Large intestine (tissue), 3 donors: ENCODE results near the gene ZFP62. TPM values are rescaled to one million over a fixed set of nuclear protein-coding genes. Genes with fewer than 3 reads are reported as not detected.
A peak's percentile ranks its signal among the peaks of the same experiment; 100 is the strongest.
"Not testable (repeated sequence)": the region's sequence is repeated elsewhere in the genome, so short reads cannot be mapped to it uniquely, and the experiment has no call there.

ENCODE experiments used
- DNase-seq, 2 donors: peaks; one replicate each; pipeline versions ENCODE4 v3.0.0 to v3.0.0-alpha.2; 2013
- H3K27ac ChIP-seq: one replicate; pipeline ENCODE4 v1.5.1; 2013; ENCODE audit warnings: low read length
- H3K27me3 ChIP-seq: 2 replicates; pipeline ENCODE4 v1.6.1; 2013; ENCODE audit warnings: low read length; ENCODE audit not compliant: control insufficient read depth, insufficient read depth
- H3K36me3 ChIP-seq: 2 replicates; pipeline ENCODE4 v1.6.1; 2013; ENCODE audit warnings: low read length; ENCODE audit not compliant: control insufficient read depth, insufficient read depth
- H3K4me1 ChIP-seq: one replicate; pipeline ENCODE4 v1.6.1; 2013; ENCODE audit warnings: low read length; ENCODE audit not compliant: control insufficient read depth, insufficient read depth
- H3K4me3 ChIP-seq: one replicate; pipeline ENCODE4 v1.5.1; 2013; ENCODE audit warnings: low read length
- H3K9me3 ChIP-seq: one replicate; pipeline ENCODE4 v1.6.1; 2013; ENCODE audit warnings: mild to moderate bottlenecking, low read depth, low read length, moderate library complexity; ENCODE audit not compliant: control insufficient read depth
- WGBS: methylation state at CpG from one replicate; pipeline ENCODE4 v1.1.5; 2013; ENCODE audit warnings: low lambda C conversion rate; ENCODE audit not compliant: insufficient coverage; 5-methylcytosine and 5-hydroxymethylcytosine counted together
- polyA plus RNA-seq: library from polyadenylated mRNA; unstranded; fragments of 120-200 nt; gene quantifications from one replicate; pipeline ENCODE4 v1.2.1, GENCODE V29; 2013

The ZFP62 gene
- polyA plus RNA-seq, 1 donor, result 56.1 TPM

GRCh38 chr5:180898621-180899246 is 37.7 kb upstream of the ZFP62 start, which contains the start of gene BTNL8:
TSS of gene BTNL8 (plus strand) at chr5:180899159. CDS start at chr5:180899311, 152 bp downstream.
- 11% methylated on average over 5 of the region's 9 CpGs for WGBS
- Histone ChIP-seq H3K36me3 (peaks cover 10% of the 10 kb centered on the region), H3K27ac (peak within 1 kb of the TSS; percentile 89), H3K27me3 (no peaks in the 10 kb centered on the region), H3K9me3 (no peaks in the 10 kb centered on the region), H3K4me3 (peak within 1 kb of the TSS; percentile 62), H3K4me1 (peaks cover 14% of the 10 kb centered on the region)
- DNase-seq, result peak; percentile 87 to 95

GRCh38 chr5:180895330-180895729 is 34.3 kb upstream of the ZFP62 start:
- not testable (repeated sequence) for H3K27me3 ChIP-seq, H3K9me3 ChIP-seq, H3K36me3 ChIP-seq, H3K27ac ChIP-seq, H3K4me3 ChIP-seq, DNase-seq
- WGBS, result no CpG with 5 or more reads among the region's 1 CpG
- H3K4me1 ChIP-seq, result peaks cover 14% of the 10 kb centered on the region

GRCh38 chr5:180889381-180889780 is 28.3 kb upstream of the ZFP62 start:
- H3K9me3 ChIP-seq, result no peaks in the 10 kb centered on the region
- H3K27me3 ChIP-seq, result no peaks in the 10 kb centered on the region
- no peak overlapping the region for H3K27ac ChIP-seq
- no peaks in the 10 kb centered on the region for H3K36me3 ChIP-seq
- peaks cover 8% of the 10 kb centered on the region for H3K4me1 ChIP-seq
- H3K4me3 ChIP-seq, result no peak overlapping the region
- no CpG with 5 or more reads among the region's 7 CpGs for WGBS
- no peak for DNase-seq

GRCh38 chr5:180885845-180886529 is 24.9 kb upstream of the ZFP62 start:
- not testable (repeated sequence) for H3K36me3 ChIP-seq, H3K9me3 ChIP-seq, H3K27me3 ChIP-seq, H3K4me1 ChIP-seq
- no CpG with 5 or more reads among the region's 11 CpGs for WGBS
- DNase-seq, result peak; percentile 86 to 93
- peak overlapping the region; percentile 14 for H3K4me3 ChIP-seq
- peak overlapping the region; percentile 78 for H3K27ac ChIP-seq

- H3K9me3 ChIP-seq, result no peaks in the 10 kb centered on the region
- H3K27me3 ChIP-seq, result no peaks in the 10 kb centered on the region
- WGBS, result no CpG with 5 or more reads among the region's 10 CpGs
- H3K27ac ChIP-seq, result no peak overlapping the region
- no peak for DNase-seq
- H3K4me3 ChIP-seq, result no peak overlapping the region
- H3K36me3 ChIP-seq, result no peaks in the 10 kb centered on the region
- no peaks in the 10 kb centered on the region for H3K4me1 ChIP-seq
Observed at GRCh38 chr5:180875860-180876426, 14.9 kb upstream of the ZFP62 start.

- no peak overlapping the region for H3K27ac ChIP-seq
- DNase-seq, result no peak
- no peaks in the 10 kb centered on the region for H3K36me3 ChIP-seq
- WGBS, result 79% methylated on average over 2 of the region's 12 CpGs
- no peak overlapping the region for H3K4me3 ChIP-seq
- no peaks in the 10 kb centered on the region for H3K9me3 ChIP-seq
- H3K4me1 ChIP-seq, result no peaks in the 10 kb centered on the region
- no peaks in the 10 kb centered on the region for H3K27me3 ChIP-seq
Observed at GRCh38 chr5:180874804-180875582, 13.9 kb upstream of the ZFP62 start.

- peak; percentile 13 to 39 for DNase-seq
- WGBS, result no CpG with 5 or more reads among the region's 13 CpGs
- H3K27ac ChIP-seq, result no peak overlapping the region
Observed at GRCh38 chr5:180873615-180874520, 12.8 kb upstream of the ZFP62 start.

GRCh38 chr5:180872419-180872818 is 11.3 kb upstream of the ZFP62 start:
- no peak overlapping the region for H3K4me3 ChIP-seq
- H3K27me3 ChIP-seq, result no peaks in the 10 kb centered on the region
- peaks cover 3% of the 10 kb centered on the region for H3K4me1 ChIP-seq
- no peak overlapping the region for H3K27ac ChIP-seq
- no peak for DNase-seq
- WGBS, result no CpG with 5 or more reads among the region's 9 CpGs
- H3K36me3 ChIP-seq, result no peaks in the 10 kb centered on the region
- H3K9me3 ChIP-seq, result no peaks in the 10 kb centered on the region

More at GRCh38 chr5:180873615-180874520, 12.8 kb upstream of the ZFP62 start:
- Histone ChIP-seq H3K36me3 (no peaks in the 10 kb centered on the region), H3K4me3 (no peak overlapping the region), H3K4me1 (peaks cover under 1% of the 10 kb centered on the region), H3K9me3 (no peaks in the 10 kb centered on the region), H3K27me3 (no peaks in the 10 kb centered on the region)

- H3K4me1 ChIP-seq, result peaks cover 11% of the 10 kb centered on the region
- H3K27ac ChIP-seq, result peak overlapping the region; percentile 23
- H3K27me3 ChIP-seq, result no peaks in the 10 kb centered on the region
- no CpG with 5 or more reads among the region's 16 CpGs for WGBS
- no peak overlapping the region for H3K4me3 ChIP-seq
- DNase-seq, result peak; percentile 54 to 75
- H3K9me3 ChIP-seq, result no peaks in the 10 kb centered on the region
- no peaks in the 10 kb centered on the region for H3K36me3 ChIP-seq
Observed at GRCh38 chr5:180870276-180871068, 9.4 kb upstream of the ZFP62 start.
